Gastroesophageal sphincter (tissue), 3 donors: Measurements from ENCODE around the gene NELFCD.

Source experiments
- CTCF ChIP-seq, 4 experiments: fragments of 200-600 bp in 2 of 4; fragments of 450-650 bp in 2 of 4; sonication (generic) in 1 of 4; IDR thresholded peaks; one replicate each; pipeline ENCODE4 v1.5.1; 2017 to 2019; ENCODE audit warnings: antibody characterized with exemption in 4 of 4, mild to moderate bottlenecking in 2 of 4, moderate library complexity in 2 of 4
- EP300 ChIP-seq: sonication (generic); formaldehyde crosslinking; IDR thresholded peaks from one replicate; pipeline ENCODE4 v1.6.1; 2017; ENCODE audit warnings: antibody characterized with exemption, mild to moderate bottlenecking
- POLR2A ChIP-seq, 2 donors: fragments of 450-650 bp; IDR thresholded peaks; one replicate each; pipeline ENCODE4 v1.6.1; 2017; ENCODE audit warnings: antibody characterized with exemption in 2 of 2, mild to moderate bottlenecking in 2 of 2, moderate library complexity in 1 of 2
- POLR2AphosphoS5 ChIP-seq: sonication (generic); formaldehyde crosslinking; IDR thresholded peaks from one replicate; pipeline ENCODE4 v1.6.1; 2017; ENCODE audit warnings: antibody characterized with exemption

GRCh38 chr20:59032023-59032712 lies 51.1 kb downstream of the NELFCD start, which contains the start of gene ATP5F1E:
- no peak for TF ChIP-seq CTCF (IDR thresholded peaks at IDR 0.05)
- TF ChIP-seq POLR2A (IDR thresholded peaks at IDR 0.05) = peak; percentile 92 to 98
- peak; percentile 94 for TF ChIP-seq POLR2AphosphoS5
- no peak for TF ChIP-seq EP300
